NCI-H146 treated with DMSO at 0.1 percent for 48 hours (cell line): ENCODE results near the gene EBLN2.

Source experiments
- DNase-seq: peaks from one replicate; lab custom pipeline; 2025; ENCODE audit not compliant: unreplicated experiment; lab: John Stamatoyannopoulos, UW

Gene EBLN2

DNA sequence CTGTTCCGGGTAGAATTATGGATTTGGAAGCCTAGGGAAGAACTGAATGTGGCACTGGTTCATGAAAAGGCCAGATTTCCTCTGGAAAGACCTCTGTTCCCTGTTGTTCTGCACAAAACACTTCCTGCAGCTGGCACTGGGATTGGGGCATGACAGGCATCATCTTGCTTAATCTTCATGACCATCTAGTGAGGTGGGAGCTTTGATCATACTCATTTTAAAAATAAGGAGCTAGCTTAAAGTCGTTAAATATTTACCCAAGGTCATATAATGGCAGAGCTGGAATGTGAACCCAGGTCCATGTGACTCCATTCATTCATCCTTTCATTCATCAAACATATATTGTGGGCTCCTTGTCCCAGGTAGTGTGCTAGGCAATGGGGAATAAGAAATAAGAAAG, 40.4 kb downstream of the EBLN2 start:
- DNase-seq: no peak

DNA sequence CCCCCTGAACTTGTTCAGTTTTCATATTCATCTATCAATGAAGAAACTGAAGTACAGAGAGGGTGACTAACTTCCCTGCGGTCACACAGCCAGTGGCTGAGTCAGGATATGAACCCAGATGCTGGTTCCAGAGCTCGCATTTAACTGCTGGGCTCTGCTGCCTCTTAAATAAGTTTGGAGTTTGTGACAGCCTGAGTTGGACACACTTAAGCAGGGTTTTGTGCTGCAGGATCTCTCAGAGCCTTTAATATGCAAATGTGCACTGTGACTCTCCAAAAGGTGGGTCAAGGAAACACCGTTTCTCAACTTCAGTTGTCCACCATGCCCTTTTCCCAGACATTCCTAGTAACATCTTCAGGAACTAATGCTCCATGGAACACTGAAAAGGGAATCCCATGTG, 45.8 kb downstream of the EBLN2 start:
- no peak for DNase-seq

DNA sequence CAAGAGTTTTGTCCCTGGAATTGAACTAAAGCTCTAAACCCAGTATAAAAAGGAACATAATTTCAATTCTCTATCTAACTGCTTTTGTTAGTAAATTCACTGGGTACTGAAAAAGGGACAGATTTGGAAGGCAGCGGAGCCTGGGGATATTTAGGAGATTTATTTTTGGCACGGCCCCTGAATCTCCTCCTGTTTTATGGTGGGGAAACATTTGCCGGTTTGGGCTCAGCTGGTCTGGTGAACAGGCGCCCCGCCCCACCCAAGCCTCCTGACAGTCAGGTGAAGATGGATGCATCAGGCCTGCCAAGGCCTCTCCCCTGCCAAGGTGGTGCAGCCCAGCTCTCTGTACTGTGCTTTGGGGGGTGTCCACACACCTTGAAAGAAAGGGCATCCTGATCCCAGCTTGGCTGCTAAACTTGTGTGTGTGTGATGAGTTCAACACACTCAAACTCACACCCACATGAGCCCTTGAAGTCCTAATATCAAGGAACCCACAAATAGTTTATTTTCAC, 46.3 kb downstream of the EBLN2 start:
- DNase-seq: no peak

DNA sequence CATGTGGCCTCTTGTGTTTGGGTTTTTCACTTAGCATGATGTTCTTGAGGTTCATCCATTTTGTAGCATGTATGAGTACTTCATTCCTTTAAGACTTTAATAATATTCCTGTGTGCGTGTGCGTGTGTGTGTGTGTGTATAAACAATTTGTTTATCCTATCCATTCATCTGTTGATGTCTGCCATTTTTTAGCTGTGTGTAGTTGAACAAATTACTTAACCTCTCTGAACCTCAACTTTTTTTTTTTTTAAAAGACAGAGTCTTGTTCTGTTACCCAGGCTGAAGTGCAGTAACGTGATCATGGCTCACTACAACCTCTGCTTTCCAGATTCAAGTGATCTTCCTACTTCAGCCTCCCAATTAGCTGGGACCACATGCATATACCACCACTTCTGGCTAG, 47.3 kb downstream of the EBLN2 start:
- DNase-seq: no peak

DNA sequence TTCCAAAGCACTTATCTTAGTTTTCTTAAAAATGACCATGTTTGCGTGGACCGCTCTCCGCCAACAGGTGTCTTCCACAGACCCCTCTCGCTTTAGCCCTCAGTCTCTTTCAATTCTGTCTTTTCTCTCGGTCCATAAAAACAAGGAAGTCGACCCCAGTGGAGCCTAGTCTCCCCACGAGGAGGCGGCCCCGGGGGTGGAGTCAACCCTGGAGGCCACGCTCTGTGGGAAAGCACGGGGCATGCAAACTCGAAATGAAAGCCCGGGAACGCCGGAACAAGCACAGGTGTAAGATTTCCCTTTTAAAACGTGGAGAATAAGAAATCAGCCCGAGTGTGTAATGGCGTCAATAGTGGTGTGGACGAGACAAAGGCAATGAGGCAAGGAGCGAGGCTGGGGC, 49.1 kb downstream of the EBLN2 start:
- DNase-seq: no peak
